ENCODE measurements around the gene RNF166. TPM values are rescaled to one million over a fixed set of nuclear protein-coding genes. Genes with fewer than 3 reads are reported as not detected.

RNF166 gene
- total and polyA plus RNA-seq, 2 of the 13 experiments (the other 11 are each of a cell fraction or from before 2014, with no cell fraction given) = 21.4 to 23.0 TPM

DNA sequence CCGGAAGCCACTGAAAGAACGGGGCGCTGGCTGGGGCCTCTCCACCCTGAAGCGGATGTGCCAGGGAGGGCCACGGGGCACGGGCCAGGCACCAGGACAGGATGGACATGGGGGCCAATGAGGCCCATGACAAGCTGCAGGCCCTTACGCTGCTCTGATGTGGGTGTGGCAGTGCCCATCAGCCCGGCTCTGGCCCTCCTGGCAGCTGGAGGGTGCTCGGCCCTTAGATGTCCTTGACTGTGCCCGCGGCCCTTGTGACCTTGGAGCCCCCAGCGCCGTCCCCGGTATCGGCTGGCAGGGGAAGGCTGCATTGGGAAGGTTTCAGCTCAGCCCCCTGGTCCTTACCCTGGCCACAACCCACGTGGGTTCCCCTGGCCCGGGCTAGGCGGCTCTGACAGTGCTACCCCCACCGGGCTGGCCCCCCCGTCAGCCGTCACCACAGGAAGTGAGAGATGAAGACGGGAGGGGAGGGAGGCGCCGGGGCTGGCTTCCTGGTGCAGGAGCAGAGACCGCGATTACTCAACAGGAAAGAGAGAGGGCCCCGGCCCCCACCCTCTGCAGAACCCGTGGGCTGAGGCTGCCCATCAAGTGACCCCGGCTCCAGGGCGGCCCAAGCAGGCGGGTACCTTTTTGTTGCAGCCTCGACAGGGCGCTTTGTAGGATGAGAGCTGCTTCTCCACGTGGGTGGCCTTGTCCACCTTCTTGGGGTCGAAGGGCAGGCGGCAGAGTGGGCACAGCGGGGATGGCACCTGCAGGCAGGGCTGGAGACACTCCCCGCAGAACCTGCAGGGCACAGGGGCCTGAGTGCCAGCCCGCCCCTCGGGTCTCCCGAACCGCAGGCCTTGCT, 5.3 kb downstream of the RNF166 start (continued):
- peak; percentile 87; the same call in 1 of the 2 replicates for TF ChIP-seq YEATS4 (CRISPR knock-in tag; IDR thresholded peaks at IDR 0.05; ENCODE audit: borderline replicate concordance)
- TF ChIP-seq NFKBIZ (CRISPR knock-in tag; IDR thresholded peaks at IDR 0.05) = no peak; the same call in 1 of the 2 replicates
- peak; percentile 81; the same call in 1 of the 2 replicates for TF ChIP-seq SP140L (CRISPR knock-in tag; IDR thresholded peaks at IDR 0.05; ENCODE audit: borderline replicate concordance)
- 0 out of 2 replicates have a peak, but pooled peaks have one; percentile 3 for TF ChIP-seq ZNF629 (CRISPR knock-in tag; conservative IDR thresholded peaks at IDR 0.05)
- TF ChIP-seq ZNF317 (CRISPR knock-in tag; IDR thresholded peaks at IDR 0.05) = peak; percentile 66; the same call in 1 of the 2 replicates
- TF ChIP-seq, protein P1, sequence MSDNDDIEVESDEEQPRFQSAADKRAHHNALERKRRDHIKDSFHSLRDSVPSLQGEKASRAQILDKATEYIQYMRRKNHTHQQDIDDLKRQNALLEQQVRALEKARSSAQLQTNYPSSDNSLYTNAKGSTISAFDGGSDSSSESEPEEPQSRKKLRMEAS (IDR thresholded peaks at IDR 0.05) = peak; percentile 83
- TF ChIP-seq PHF5A (CRISPR knock-in tag; IDR thresholded peaks at IDR 0.05; ENCODE audit: low read depth, unreplicated experiment) = peak; percentile 44
- TF ChIP-seq ZFP36L1 (CRISPR knock-in tag; IDR thresholded peaks at IDR 0.05) = no peak; the same call in 1 of the 2 replicates
- no peak for TF ChIP-seq ZBTB44 (CRISPR knock-in tag; IDR thresholded peaks at IDR 0.05)
- no peak; the same call in 1 of the 2 replicates for TF ChIP-seq ZNF558 (CRISPR knock-in tag; IDR thresholded peaks at IDR 0.05; ENCODE audit: borderline replicate concordance)
- TF ChIP-seq, protein P2, sequence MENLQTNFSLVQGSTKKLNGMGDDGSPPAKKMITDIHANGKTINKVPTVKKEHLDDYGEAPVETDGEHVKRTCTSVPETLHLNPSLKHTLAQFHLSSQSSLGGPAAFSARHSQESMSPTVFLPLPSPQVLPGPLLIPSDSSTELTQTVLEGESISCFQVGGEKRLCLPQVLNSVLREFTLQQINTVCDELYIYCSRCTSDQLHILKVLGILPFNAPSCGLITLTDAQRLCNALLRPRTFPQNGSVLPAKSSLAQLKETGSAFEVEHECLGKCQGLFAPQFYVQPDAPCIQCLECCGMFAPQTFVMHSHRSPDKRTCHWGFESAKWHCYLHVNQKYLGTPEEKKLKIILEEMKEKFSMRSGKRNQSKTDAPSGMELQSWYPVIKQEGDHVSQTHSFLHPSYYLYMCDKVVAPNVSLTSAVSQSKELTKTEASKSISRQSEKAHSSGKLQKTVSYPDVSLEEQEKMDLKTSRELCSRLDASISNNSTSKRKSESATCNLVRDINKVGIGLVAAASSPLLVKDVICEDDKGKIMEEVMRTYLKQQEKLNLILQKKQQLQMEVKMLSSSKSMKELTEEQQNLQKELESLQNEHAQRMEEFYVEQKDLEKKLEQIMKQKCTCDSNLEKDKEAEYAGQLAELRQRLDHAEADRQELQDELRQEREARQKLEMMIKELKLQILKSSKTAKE (CRISPR knock-in tag; IDR thresholded peaks at IDR 0.05; ENCODE audit: borderline replicate concordance) = no peak; the same call in 1 of the 2 replicates
- 0 out of 2 replicates have a peak, but pooled peaks have one; percentile 16 for TF ChIP-seq RCOR2 (CRISPR knock-in tag; IDR thresholded peaks at IDR 0.05)
- TF ChIP-seq, protein P3, sequence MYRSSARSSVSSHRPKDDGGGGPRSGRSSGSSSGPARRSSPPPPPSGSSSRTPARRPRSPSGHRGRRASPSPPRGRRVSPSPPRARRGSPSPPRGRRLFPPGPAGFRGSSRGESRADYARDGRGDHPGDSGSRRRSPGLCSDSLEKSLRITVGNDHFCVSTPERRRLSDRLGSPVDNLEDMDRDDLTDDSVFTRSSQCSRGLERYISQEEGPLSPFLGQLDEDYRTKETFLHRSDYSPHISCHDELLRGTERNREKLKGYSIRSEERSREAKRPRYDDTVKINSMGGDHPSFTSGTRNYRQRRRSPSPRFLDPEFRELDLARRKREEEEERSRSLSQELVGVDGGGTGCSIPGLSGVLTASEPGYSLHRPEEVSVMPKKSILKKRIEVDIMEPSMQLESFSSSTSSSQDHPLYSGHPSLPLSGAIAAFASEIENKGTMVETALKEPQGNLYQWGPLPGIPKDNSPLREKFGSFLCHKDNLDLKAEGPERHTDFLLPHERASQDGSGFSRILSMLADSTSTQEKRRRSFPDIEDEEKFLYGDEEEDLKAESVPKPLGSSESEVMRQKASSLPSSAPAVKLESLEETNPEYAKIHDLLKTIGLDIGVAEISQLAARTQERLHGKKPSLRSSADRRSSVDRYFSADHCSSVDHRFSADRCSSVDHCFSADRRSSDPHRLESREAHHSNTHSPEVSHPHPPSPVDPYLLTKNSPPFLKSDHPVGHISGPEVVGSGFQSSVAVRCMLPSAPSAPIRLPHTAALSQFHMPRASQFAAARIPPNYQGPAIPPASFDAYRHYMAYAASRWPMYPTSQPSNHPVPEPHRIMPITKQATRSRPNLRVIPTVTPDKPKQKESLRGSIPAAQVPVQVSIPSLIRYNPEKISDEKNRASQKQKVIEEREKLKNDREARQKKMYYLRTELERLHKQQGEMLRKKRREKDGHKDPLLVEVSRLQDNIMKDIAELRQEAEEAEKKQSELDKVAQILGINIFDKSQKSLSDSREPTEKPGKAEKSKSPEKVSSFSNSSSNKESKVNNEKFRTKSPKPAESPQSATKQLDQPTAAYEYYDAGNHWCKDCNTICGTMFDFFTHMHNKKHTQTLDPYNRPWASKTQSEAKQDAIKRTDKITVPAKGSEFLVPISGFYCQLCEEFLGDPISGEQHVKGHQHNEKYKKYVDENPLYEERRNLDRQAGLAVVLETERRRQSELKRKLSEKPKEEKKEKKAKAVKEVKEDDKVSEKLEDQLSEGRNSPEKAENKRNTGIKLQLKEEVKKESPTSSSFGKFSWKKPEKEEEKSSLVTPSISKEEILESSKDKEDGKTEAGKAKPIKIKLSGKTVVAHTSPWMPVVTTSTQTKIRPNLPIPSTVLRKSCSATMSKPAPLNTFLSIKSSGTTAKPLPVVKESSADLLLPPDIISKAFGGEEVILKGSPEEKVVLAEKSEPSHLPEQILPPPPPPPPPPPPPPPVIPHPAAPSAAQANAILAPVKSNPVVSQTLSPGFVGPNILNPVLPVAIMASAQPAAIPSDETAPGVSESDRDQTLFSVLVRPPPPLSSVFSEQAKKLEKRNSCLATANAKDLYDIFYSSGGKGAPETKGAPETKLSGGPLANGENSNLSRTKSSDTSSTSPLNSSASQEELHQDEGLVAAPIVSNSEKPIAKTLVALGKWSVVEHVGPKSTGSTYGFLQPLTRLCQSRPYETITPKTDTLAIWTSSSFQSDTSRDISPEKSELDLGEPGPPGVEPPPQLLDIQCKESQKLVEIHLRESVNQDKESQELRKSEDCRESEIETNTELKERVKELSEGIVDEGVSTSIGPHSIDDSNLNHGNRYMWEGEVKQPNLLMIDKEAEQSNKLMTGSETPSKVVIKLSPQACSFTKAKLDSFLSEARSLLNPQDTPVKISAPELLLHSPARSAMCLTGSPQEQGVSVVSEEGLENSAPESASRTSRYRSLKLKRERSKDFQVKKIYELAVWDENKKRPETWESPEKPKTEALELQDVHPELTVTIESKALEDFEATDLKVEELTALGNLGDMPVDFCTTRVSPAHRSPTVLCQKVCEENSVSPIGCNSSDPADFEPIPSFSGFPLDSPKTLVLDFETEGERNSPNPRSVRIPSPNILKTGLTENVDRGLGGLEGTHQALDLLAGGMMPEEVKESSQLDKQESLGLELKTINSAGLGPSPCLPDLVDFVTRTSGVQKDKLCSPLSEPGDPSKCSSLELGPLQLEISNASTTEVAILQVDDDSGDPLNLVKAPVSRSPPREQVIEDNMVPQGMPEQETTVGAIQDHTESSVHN (CRISPR knock-in tag; IDR thresholded peaks at IDR 0.05) = no peak
- peak; percentile 74 for TF ChIP-seq CREB1 (IDR thresholded peaks at IDR 0.05)
- TF ChIP-seq CREB1 (CRISPR knock-in tag; IDR thresholded peaks at IDR 0.05) = no peak
